B cell (primary cell): ENCODE data around the gene WWP2. TPM values are rescaled to one million over a fixed set of nuclear protein-coding genes. Genes with fewer than 3 reads are reported as not detected.

Source experiments
- ATAC-seq: fragments of 200-7000 bp; cut with Tn5 transposase; one replicate; pipeline ENCODE4 v1.10.0; 2021; ENCODE audit warnings: low read depth, mild to moderate bottlenecking, moderate number of reproducible peaks, moderate library complexity
- CTCF ChIA-PET: fragments of 350-600 bp; sonication (Branson Sonifier 250); formaldehyde crosslinking; loops from one replicate; lab custom pipeline; 2021; ENCODE audit warnings: antibody characterized with exemption, inconsistent platforms; lab: Charles Lee
- POLR2A ChIA-PET: fragments of 350-600 bp; sonication (Branson Sonifier 250); formaldehyde crosslinking; loops from one replicate; lab custom pipeline; 2021; ENCODE audit warnings: antibody characterized with exemption; lab: Charles Lee
- DNase-seq: peaks from one replicate; pipeline ENCODE4 v3.0.0; 2013
- H2AFZ ChIP-seq: 2 replicates; pipeline ENCODE4 v1.6.1; 2012; ENCODE audit warnings: mild to moderate bottlenecking, low read depth, low read length; ENCODE audit not compliant: insufficient read depth, poor library complexity, severe bottlenecking
- H3K27ac ChIP-seq, 2 donors: 1 replicate in 1 of 2; 2 replicates in 1 of 2; pipeline ENCODE4 v1.5.1; 2012 to 2013; ENCODE audit warnings: low read length in 2 of 2, mild to moderate bottlenecking in 2 of 2, moderate library complexity in 1 of 2
- H3K27me3 ChIP-seq, 4 experiments: fragments of 200-600 bp in 1 of 4; sonication (generic) in 1 of 4; replicated peaks in 1 of 4; 1 replicate in 2 of 4; 2 replicates in 2 of 4; pipeline versions ENCODE4 v1.6.1 to v1.7.0; 2013 to 2016; ENCODE audit warnings: low read length in 3 of 4, mild to moderate bottlenecking in 2 of 4, mixed read lengths in 1 of 4, moderate library complexity in 1 of 4; ENCODE audit not compliant: insufficient read depth in 4 of 4, control insufficient read depth in 3 of 4; ENCODE audit errors: control extremely low read depth in 1 of 4
- H3K36me3 ChIP-seq, 2 experiments: replicated peaks in 1 of 2; 1 replicate in 1 of 2; 2 replicates in 1 of 2; pipeline versions ENCODE4 v1.6.1 to v1.7.1; 2013; ENCODE audit warnings: low read length in 1 of 2; ENCODE audit not compliant: insufficient read depth in 2 of 2, control insufficient read depth in 1 of 2; ENCODE audit errors: control extremely low read depth in 1 of 2, extremely low read depth in 1 of 2
- H3K4me1 ChIP-seq, 2 donors: fragments of 200-600 bp in 1 of 2; sonication (generic) in 1 of 2; 1 replicate in 1 of 2; 2 replicates in 1 of 2; pipeline versions ENCODE4 v1.5.1 to v1.6.1; 2013 to 2017; ENCODE audit warnings: low read length in 2 of 2; ENCODE audit not compliant: control insufficient read depth in 2 of 2, insufficient read depth in 2 of 2
- H3K4me2 ChIP-seq: replicated peaks from 2 replicates; pipeline ENCODE3; 2012; ENCODE audit warnings: mild to moderate bottlenecking, low read depth, low read length; ENCODE audit not compliant: poor library complexity, severe bottlenecking
- H3K4me3 ChIP-seq, 5 experiments: fragments of 200-600 bp in 1 of 5; sonication (generic) in 1 of 5; 1 replicate in 3 of 5; 2 replicates in 2 of 5; pipeline versions ENCODE4 v1.5.1 to v1.7.0; 2011 to 2016; ENCODE audit warnings: low read length in 4 of 5, mild to moderate bottlenecking in 4 of 5, low read depth in 2 of 5, control low read depth in 1 of 5, moderate library complexity in 1 of 5; ENCODE audit not compliant: insufficient read depth in 1 of 5; ENCODE audit errors: control extremely low read depth in 1 of 5, extremely low read depth in 1 of 5
- H3K79me2 ChIP-seq: fragments of 200-600 bp; sonication (generic); one replicate; pipeline ENCODE4 v1.6.0; 2016; ENCODE audit warnings: low read length; ENCODE audit not compliant: control insufficient read depth, insufficient read depth
- H3K9ac ChIP-seq: fragments of 200-600 bp; sonication (generic); 2 replicates; pipeline ENCODE4 v1.6.1; 2017; ENCODE audit warnings: mild to moderate bottlenecking, low read length, moderate library complexity
- H3K9me3 ChIP-seq, 3 donors: one replicate each; pipeline versions ENCODE4 v1.6.1 to v1.7.1; 2013; ENCODE audit warnings: low read length in 2 of 3; ENCODE audit not compliant: control insufficient read depth in 2 of 3, insufficient read depth in 1 of 3; ENCODE audit errors: control extremely low read depth in 1 of 3
- H4K20me1 ChIP-seq: 2 replicates; pipeline ENCODE4 v1.6.0; 2012; ENCODE audit warnings: mild to moderate bottlenecking, low read length; ENCODE audit not compliant: insufficient read depth, control insufficient read depth, poor library complexity, severe bottlenecking
- H3K27ac Mint-ChIP-seq: one replicate; pipeline ENCODE4 v1.8.0; 2021; ENCODE audit warnings: mixed read lengths
- H3K27me3 Mint-ChIP-seq: one replicate; pipeline ENCODE4 v1.8.0; 2021; ENCODE audit warnings: mixed read lengths
- H3K4me1 Mint-ChIP-seq: one replicate; pipeline ENCODE4 v1.8.0; 2021; ENCODE audit warnings: mixed read lengths
- H3K4me3 Mint-ChIP-seq: one replicate; pipeline ENCODE4 v1.8.0; 2021; ENCODE audit warnings: mixed read lengths
- H3K9me3 Mint-ChIP-seq: one replicate; pipeline ENCODE4 v1.8.0; 2022; ENCODE audit warnings: mixed read lengths; ENCODE audit not compliant: insufficient read depth
- EZH2 ChIP-seq: IDR thresholded peaks from 2 replicates; pipeline ENCODE4 v1.6.1; 2012; ENCODE audit warnings: borderline replicate concordance, low read depth, mild to moderate bottlenecking, moderate library complexity, low read length; ENCODE audit not compliant: insufficient read depth, poor library complexity, severe bottlenecking
- WGBS: methylation state at CpG from one replicate; pipeline ENCODE4 v1.1.5; 2013; ENCODE audit warnings: missing lambda C conversion rate; ENCODE audit not compliant: insufficient coverage; 5-methylcytosine and 5-hydroxymethylcytosine counted together
- intact Hi-C: fragments of 100-400 bp; cut with micrococcal nuclease; formaldehyde crosslinking; loops from one replicate; pipeline ENCODE4 v1.10.0; 2022
- polyA plus RNA-seq: library from polyadenylated mRNA; depleted of rRNA; stranded (reverse); fragments of >200 nt; gene quantifications from 2 replicates; pipeline ENCODE4 v1.2.3, GENCODE V29; 2012
- total RNA-seq, 2 donors: library from RNA; stranded (reverse); fragments of 120-200 nt in 1 of 2; gene quantifications; 1 replicate in 1 of 2; 2 replicates in 1 of 2; pipeline versions ENCODE4 v1.2.3 to v1.2.4, GENCODE V29; 2013 to 2022
- TF ChIP-seq, protein P1 (sequence below): fragments of 200-600 bp; IDR thresholded peaks from one replicate; pipeline ENCODE4 v1.8.0; 2022; ENCODE audit warnings: antibody characterized with exemption, mild to moderate bottlenecking

WWP2 gene
- total and polyA plus RNA-seq, 2 donors (not counting 1 experiment from before 2014, with no cell fraction given): 33.4 to 105 TPM

DNA sequence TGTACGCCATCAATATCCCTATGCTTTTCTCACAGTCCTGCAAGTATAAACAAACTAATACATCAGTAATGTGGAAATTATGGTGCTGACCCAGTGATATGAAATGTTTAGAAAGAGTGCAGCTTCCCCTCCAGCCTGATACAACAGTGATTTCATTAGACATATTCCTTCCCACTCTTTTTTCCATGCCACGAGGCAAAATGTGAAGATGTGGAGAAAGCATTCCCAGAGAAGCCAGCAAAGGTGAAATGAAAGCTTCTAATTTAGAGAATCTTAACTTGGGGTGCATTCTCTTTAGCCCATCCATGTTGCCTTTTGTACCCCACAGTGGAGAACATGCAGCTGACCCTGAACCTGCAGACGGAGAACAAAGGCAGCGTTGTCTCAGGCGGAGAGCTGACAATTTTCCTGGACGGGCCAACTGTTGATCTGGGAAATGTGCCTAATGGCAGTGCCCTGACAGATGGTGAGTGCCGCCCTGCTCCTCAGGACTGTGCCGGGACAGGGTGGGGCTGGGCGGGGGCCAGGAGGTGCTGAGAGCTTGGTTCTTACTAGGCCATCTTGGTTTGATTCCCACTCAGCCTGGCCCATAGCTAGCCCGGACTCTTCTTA lies 77.8 kb downstream of the WWP2 start:
- Histone ChIP-seq H3K4me2 (no peak overlapping the region), H2AFZ (no peak overlapping the region), H3K27me3 (no peaks in the 10 kb centered on the region), H3K27ac (no peak overlapping the region), H3K36me3 (peaks cover 3 to 54% of the 10 kb centered on the region in 2 experiments), H3K9ac (no peak overlapping the region), H3K79me2 (peaks cover 15% of the 10 kb centered on the region), H3K4me1 (no peaks in the 10 kb centered on the region), H3K4me3 (no peak overlapping the region), H4K20me1 (no peaks in the 10 kb centered on the region), H3K9me3 (no peaks in the 10 kb centered on the region)
- ChIA-PET CTCF (no interaction called here), POLR2A (no interaction called here)
- no peak overlapping the region for H3K4me3 Mint-ChIP-seq
- DNase-seq: no peak
- intact Hi-C loops: no loop called here
- H3K27ac Mint-ChIP-seq: no peak overlapping the region
- 94% methylated on average over 5 of the region's 10 CpGs for WGBS
- ATAC-seq: no peak
- no peaks in the 10 kb centered on the region for H3K4me1 Mint-ChIP-seq
- no peaks in the 10 kb centered on the region for H3K27me3 Mint-ChIP-seq
- TF ChIP-seq, protein P1, sequence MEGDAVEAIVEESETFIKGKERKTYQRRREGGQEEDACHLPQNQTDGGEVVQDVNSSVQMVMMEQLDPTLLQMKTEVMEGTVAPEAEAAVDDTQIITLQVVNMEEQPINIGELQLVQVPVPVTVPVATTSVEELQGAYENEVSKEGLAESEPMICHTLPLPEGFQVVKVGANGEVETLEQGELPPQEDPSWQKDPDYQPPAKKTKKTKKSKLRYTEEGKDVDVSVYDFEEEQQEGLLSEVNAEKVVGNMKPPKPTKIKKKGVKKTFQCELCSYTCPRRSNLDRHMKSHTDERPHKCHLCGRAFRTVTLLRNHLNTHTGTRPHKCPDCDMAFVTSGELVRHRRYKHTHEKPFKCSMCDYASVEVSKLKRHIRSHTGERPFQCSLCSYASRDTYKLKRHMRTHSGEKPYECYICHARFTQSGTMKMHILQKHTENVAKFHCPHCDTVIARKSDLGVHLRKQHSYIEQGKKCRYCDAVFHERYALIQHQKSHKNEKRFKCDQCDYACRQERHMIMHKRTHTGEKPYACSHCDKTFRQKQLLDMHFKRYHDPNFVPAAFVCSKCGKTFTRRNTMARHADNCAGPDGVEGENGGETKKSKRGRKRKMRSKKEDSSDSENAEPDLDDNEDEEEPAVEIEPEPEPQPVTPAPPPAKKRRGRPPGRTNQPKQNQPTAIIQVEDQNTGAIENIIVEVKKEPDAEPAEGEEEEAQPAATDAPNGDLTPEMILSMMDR: no peak
- TF ChIP-seq EZH2: no peak
- no peaks in the 10 kb centered on the region for H3K9me3 Mint-ChIP-seq

DNA sequence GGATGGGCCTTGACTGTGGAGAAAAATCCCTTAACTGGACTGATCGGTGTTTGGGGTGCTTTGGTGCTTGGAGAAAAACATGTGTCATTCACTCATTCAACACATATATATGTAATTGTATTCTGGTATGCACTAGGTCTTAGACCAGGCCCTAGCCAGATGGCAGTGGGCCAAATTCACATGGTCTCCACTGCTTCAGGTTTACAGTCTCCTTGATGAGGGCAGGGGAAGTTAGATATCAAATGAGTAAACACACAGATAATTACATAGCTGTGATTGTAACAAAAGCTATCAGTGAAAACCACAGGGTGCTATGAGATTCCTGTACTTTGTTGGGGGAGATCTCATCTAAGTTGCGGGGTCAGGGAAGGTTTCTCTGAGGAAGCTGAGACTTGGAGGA lies 78.8 kb downstream of the WWP2 start:
- Histone ChIP-seq H3K9me3 (no peaks in the 10 kb centered on the region), H3K27me3 (no peaks in the 10 kb centered on the region), H3K9ac (no peak overlapping the region), H4K20me1 (no peaks in the 10 kb centered on the region), H3K4me2 (no peak overlapping the region), H3K27ac (no peak overlapping the region), H2AFZ (no peak overlapping the region), H3K79me2 (peaks cover 15% of the 10 kb centered on the region), H3K4me3 (no peak overlapping the region), H3K4me1 (no peaks in the 10 kb centered on the region), H3K36me3 (peaks cover 3 to 56% of the 10 kb centered on the region in 2 experiments)
- ATAC-seq (no peak), DNase-seq (no peak)
- no peaks in the 10 kb centered on the region for H3K9me3 Mint-ChIP-seq
- WGBS: 100% methylated on average over 1 of the region's 2 CpGs
- no peaks in the 10 kb centered on the region for H3K4me1 Mint-ChIP-seq
- ChIA-PET CTCF (no interaction called here), POLR2A (no interaction called here)
- no peaks in the 10 kb centered on the region for H3K27me3 Mint-ChIP-seq
- TF ChIP-seq, protein P1: no peak
- no peak for TF ChIP-seq EZH2
- intact Hi-C loops: no loop called here
- H3K27ac Mint-ChIP-seq: no peak overlapping the region
- no peak overlapping the region for H3K4me3 Mint-ChIP-seq
